Measurements from ENCODE around the gene RALGPS2. TPM values are rescaled to one million over a fixed set of nuclear protein-coding genes. Genes with fewer than 3 reads are reported as not detected.

The RALGPS2 gene
- polyA plus RNA-seq, 3 donors, result 2.0 to 4.2 (median 2.3) TPM

DNA sequence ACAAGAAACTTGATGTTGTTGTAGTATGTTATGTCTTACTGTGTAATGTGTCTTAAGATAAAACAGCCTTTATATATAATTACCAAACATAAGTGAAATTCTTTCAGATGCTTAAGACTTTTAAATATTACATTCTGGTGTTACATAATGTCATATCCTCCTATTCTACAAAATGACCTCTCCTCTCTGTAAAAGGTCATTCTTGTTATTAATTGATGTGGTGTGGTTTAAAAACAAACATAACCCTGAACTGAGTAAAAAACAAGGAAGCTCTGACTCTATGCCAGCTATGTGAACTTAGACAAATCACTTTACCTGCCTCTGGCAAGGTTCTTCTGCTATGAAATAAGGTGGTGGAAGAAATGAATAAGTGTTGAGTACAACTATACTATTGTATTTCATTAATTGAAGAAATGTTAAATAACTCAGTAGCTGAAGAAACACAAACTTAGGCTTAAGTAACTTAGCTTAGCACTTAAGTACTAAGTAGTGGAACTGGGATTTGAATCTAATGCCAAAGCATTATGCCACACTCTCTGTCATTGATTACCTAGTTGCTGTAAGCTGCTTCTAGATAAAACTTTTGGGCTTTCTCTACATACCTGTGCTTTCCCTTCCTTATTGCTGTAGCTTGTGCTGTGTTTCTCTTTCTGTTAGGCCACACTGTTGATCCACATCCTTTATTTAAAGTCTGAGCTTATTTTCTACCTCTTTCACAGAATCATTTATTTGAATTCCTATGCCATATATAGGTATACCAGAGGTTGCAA is 146.7 kb downstream of the RALGPS2 start:
- Mint-ChIP-seq H3K36me3 (no peaks in the 10 kb centered on the region), H3K4me1 (peaks cover 6% of the 10 kb centered on the region), H3K4me3 (no peak overlapping the region), H3K9me3 (no peaks in the 10 kb centered on the region), H3K27ac (no peak overlapping the region), H3K27me3 (ENCODE audit: low read depth in 3 of 3) (no peaks in the 10 kb centered on the region)
- H3K36me3 ChIP-seq (replicated peaks in 1 of 2; ENCODE audit: control insufficient read depth in 1 of 2, insufficient read depth in 2 of 2, low read length in 2 of 2), result no peaks in the 10 kb centered on the region
- H3K9ac ChIP-seq (ENCODE audit: insufficient read depth, low read length, poor library complexity, severe bottlenecking), result no peak overlapping the region
- no peaks in the 10 kb centered on the region for H3K79me2 ChIP-seq (ENCODE audit: insufficient read depth, low read length)
- no peak overlapping the region for H3K4me2 ChIP-seq (replicated peaks; ENCODE audit: extremely low read depth, low read length, poor library complexity, severe bottlenecking)
- no peak overlapping the region for H3K4me3 ChIP-seq (replicated peaks in 1 of 3; ENCODE audit: low read depth in 2 of 3, low read length in 3 of 3)
- no peak overlapping the region for H3K27ac ChIP-seq (ENCODE audit: low read depth in 1 of 2, low read length in 2 of 2)
- TF ChIP-seq, protein P1, sequence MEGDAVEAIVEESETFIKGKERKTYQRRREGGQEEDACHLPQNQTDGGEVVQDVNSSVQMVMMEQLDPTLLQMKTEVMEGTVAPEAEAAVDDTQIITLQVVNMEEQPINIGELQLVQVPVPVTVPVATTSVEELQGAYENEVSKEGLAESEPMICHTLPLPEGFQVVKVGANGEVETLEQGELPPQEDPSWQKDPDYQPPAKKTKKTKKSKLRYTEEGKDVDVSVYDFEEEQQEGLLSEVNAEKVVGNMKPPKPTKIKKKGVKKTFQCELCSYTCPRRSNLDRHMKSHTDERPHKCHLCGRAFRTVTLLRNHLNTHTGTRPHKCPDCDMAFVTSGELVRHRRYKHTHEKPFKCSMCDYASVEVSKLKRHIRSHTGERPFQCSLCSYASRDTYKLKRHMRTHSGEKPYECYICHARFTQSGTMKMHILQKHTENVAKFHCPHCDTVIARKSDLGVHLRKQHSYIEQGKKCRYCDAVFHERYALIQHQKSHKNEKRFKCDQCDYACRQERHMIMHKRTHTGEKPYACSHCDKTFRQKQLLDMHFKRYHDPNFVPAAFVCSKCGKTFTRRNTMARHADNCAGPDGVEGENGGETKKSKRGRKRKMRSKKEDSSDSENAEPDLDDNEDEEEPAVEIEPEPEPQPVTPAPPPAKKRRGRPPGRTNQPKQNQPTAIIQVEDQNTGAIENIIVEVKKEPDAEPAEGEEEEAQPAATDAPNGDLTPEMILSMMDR (IDR thresholded peaks at IDR 0.05), result no peak
- H2AFZ ChIP-seq (ENCODE audit: insufficient read depth, low read depth, low read length, poor library complexity, severe bottlenecking), result no peak overlapping the region
- intact Hi-C loops (cut with micrococcal nuclease), result no loop called here
- no peaks in the 10 kb centered on the region for H3K27me3 ChIP-seq (ENCODE audit: control insufficient read depth in 2 of 2, insufficient read depth in 2 of 2, low read length in 2 of 2)
- no peaks in the 10 kb centered on the region for H4K20me1 ChIP-seq (ENCODE audit: insufficient read depth, low read length)
- no peak for DNase-seq
- H3K9me3 ChIP-seq (replicated peaks in 1 of 2; ENCODE audit: control insufficient read depth in 1 of 2, insufficient read depth in 1 of 2, low read length in 2 of 2), result no peaks in the 10 kb centered on the region
- H3K4me1 ChIP-seq (ENCODE audit: control insufficient read depth in 1 of 2, insufficient read depth in 2 of 2, low read length in 2 of 2), result peaks cover 0 to 4% of the 10 kb centered on the region in 2 donors

DNA sequence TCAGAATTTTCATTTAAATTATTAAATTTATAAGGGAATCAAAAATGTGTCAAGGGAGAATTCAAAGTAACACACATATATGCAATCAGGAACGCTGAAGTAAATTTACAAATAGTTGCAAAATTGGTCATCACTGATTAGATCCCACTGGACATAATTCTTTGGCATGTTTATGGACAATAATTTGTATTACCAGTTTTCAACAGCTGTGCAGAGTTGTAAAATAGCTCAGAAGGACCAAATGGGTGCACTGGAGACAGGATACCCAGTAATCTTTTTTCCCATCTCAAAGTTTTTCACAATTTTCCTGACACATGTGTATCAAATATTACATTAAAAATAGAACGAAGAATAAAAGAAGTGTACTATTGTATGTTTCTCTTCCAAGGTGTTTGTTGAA is 149.9 kb downstream of the RALGPS2 start:
- Histone ChIP-seq H3K27ac (ENCODE audit: low read depth in 1 of 2, low read length in 2 of 2) (no peak overlapping the region), H3K4me2 (replicated peaks; ENCODE audit: extremely low read depth, low read length, poor library complexity, severe bottlenecking) (no peak overlapping the region), H3K36me3 (replicated peaks in 1 of 2; ENCODE audit: control insufficient read depth in 1 of 2, insufficient read depth in 2 of 2, low read length in 2 of 2) (no peaks in the 10 kb centered on the region), H3K9ac (ENCODE audit: insufficient read depth, low read length, poor library complexity, severe bottlenecking) (no peak overlapping the region), H3K27me3 (ENCODE audit: control insufficient read depth in 2 of 2, insufficient read depth in 2 of 2, low read length in 2 of 2) (no peaks in the 10 kb centered on the region), H3K79me2 (ENCODE audit: insufficient read depth, low read length) (no peaks in the 10 kb centered on the region), H3K9me3 (replicated peaks in 1 of 2; ENCODE audit: control insufficient read depth in 1 of 2, insufficient read depth in 1 of 2, low read length in 2 of 2) (no peaks in the 10 kb centered on the region), H3K4me3 (replicated peaks in 1 of 3; ENCODE audit: low read depth in 2 of 3, low read length in 3 of 3) (no peak overlapping the region), H2AFZ (ENCODE audit: insufficient read depth, low read depth, low read length, poor library complexity, severe bottlenecking) (no peak overlapping the region), H3K4me1 (ENCODE audit: control insufficient read depth in 1 of 2, insufficient read depth in 2 of 2, low read length in 2 of 2) (no peaks in the 10 kb centered on the region), H4K20me1 (ENCODE audit: insufficient read depth, low read length) (no peaks in the 10 kb centered on the region)
- Mint-ChIP-seq H3K4me3 (no peak overlapping the region), H3K9me3 (no peaks in the 10 kb centered on the region), H3K4me1 (no peaks in the 10 kb centered on the region), H3K27me3 (ENCODE audit: low read depth in 3 of 3) (no peaks in the 10 kb centered on the region), H3K27ac (no peak overlapping the region), H3K36me3 (no peaks in the 10 kb centered on the region)
- TF ChIP-seq, protein P1 (IDR thresholded peaks at IDR 0.05), result no peak
- DNase-seq, result no peak
- intact Hi-C loops (cut with micrococcal nuclease), result no loop called here
- 100% methylated on average over 1 of the region's 2 CpGs for WGBS (ENCODE audit: insufficient coverage)
